ENCODE results near the gene CLIC6.

Gene CLIC6

DNA sequence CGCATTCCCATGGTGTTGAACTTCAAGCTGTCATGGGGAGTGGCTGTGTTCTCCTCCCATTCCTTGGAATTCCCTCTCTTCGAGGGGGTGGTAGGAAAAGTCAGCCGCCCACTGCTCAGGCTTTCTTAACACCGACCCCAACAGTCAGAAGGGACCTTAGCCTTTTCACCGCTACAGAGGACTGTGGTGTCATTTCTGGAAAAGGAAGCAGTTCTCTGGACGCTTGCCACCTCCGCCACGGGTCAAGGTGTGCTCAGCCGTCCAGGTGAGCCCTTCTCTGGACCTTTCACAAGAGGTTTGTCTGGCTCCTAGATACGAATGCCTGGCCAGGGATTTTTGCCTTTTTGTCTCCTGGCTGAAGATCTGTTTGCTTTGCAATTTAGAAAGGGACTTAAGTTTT, 31.8 kb downstream of the CLIC6 start:
- no peak overlapping the region for H3K27ac ChIP-seq (replicated peaks; ENCODE audit: low read length)

DNA sequence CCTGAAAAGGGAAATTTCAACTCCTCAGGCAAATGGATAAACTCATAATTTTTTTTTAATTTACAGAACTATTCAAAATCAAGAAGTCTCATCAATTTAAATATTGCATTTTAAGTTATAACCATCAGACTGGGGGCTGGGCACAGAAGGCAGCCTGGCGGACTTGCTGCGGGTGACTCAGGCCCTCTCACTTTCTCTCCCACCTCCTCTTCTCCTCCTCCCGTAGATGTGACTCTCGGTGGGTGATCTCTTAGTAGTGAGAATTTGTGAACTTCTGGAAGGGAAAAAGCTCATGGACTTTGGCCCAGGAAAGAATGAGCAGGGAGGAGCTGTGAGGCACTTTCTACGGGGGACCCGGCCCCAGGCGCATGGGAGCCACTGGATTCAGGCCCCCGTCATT, 32.9 kb downstream of the CLIC6 start:
- Histone ChIP-seq H3K4ac (ENCODE audit: low read length) (no peak overlapping the region), H3K9ac (ENCODE audit: low read depth, low read length, poor library complexity) (no peak overlapping the region), H3K4me1 (ENCODE audit: control insufficient read depth in 2 of 2, insufficient read depth in 1 of 2, low read depth in 1 of 2, low read length in 2 of 2) (peaks cover 0 to 2% of the 10 kb centered on the region in 2 donors), H2BK5ac (ENCODE audit: low read length) (no peak overlapping the region), H2AK5ac (ENCODE audit: low read depth, low read length) (no peak overlapping the region), H3K23ac (ENCODE audit: low read depth, low read length, poor library complexity) (no peak overlapping the region), H3K27me3 (ENCODE audit: control insufficient read depth in 3 of 3, insufficient read depth in 3 of 3, low read depth in 1 of 3, low read length in 3 of 3) (no peaks in the 10 kb centered on the region), H3K79me1 (ENCODE audit: low read depth, low read length) (no peaks in the 10 kb centered on the region), H4K8ac (ENCODE audit: low read depth, low read length) (no peak overlapping the region), H4K91ac (ENCODE audit: low read depth, low read length, poor library complexity) (no peak overlapping the region), H2BK15ac (ENCODE audit: low read length) (no peak overlapping the region), H2AFZ (ENCODE audit: low read length) (no peak overlapping the region), H3K36me3 (replicated peaks in 1 of 2; ENCODE audit: control insufficient read depth in 2 of 2, insufficient read depth in 2 of 2, low read length in 2 of 2) (no peaks in the 10 kb centered on the region), H3K4me2 (ENCODE audit: insufficient read depth, low read length, poor library complexity, severe bottlenecking) (no peak overlapping the region), H3K14ac (ENCODE audit: low read length) (no peak overlapping the region), H3K18ac (ENCODE audit: low read length) (no peak overlapping the region), H2BK120ac (ENCODE audit: low read depth, low read length) (no peak overlapping the region), H3K27ac (replicated peaks; ENCODE audit: low read length) (no peak overlapping the region), H2BK12ac (ENCODE audit: low read length) (no peak overlapping the region), H3K9me3 (replicated peaks in 1 of 2; ENCODE audit: control insufficient read depth in 2 of 2, insufficient read depth in 1 of 2, low read depth in 1 of 2, low read length in 2 of 2) (peaks cover 0 to 1% of the 10 kb centered on the region in 2 donors), H3K4me3 (ENCODE audit: low read length in 2 of 2) (no peak overlapping the region)
- no CpG with 5 or more reads among the region's 8 CpGs for WGBS, 2 donors (ENCODE audit: extremely low coverage in 2 of 2, insufficient read length in 2 of 2, insufficient replicate concordance in 1 of 2)
- DNase-seq (ENCODE audit: low spot score) = no peak

More for the DNA sequence above, 31.8 kb downstream of the CLIC6 start:
- Histone ChIP-seq H3K4me1 (ENCODE audit: control insufficient read depth in 2 of 2, insufficient read depth in 1 of 2, low read depth in 1 of 2, low read length in 2 of 2) (peaks cover 0 to 2% of the 10 kb centered on the region in 2 donors), H2BK15ac (ENCODE audit: low read length) (no peak overlapping the region), H2BK12ac (ENCODE audit: low read length) (no peak overlapping the region), H3K4me3 (ENCODE audit: low read length in 2 of 2) (no peak overlapping the region), H3K9ac (ENCODE audit: low read depth, low read length, poor library complexity) (no peak overlapping the region), H2BK5ac (ENCODE audit: low read length) (no peak overlapping the region), H3K36me3 (replicated peaks in 1 of 2; ENCODE audit: control insufficient read depth in 2 of 2, insufficient read depth in 2 of 2, low read length in 2 of 2) (no peaks in the 10 kb centered on the region), H3K4me2 (ENCODE audit: insufficient read depth, low read length, poor library complexity, severe bottlenecking) (no peak overlapping the region), H4K91ac (ENCODE audit: low read depth, low read length, poor library complexity) (no peak overlapping the region), H3K4ac (ENCODE audit: low read length) (no peak overlapping the region), H3K18ac (ENCODE audit: low read length) (no peak overlapping the region), H3K23ac (ENCODE audit: low read depth, low read length, poor library complexity) (no peak overlapping the region), H2BK120ac (ENCODE audit: low read depth, low read length) (no peak overlapping the region), H4K8ac (ENCODE audit: low read depth, low read length) (no peak overlapping the region), H3K79me1 (ENCODE audit: low read depth, low read length) (no peaks in the 10 kb centered on the region), H3K9me3 (replicated peaks in 1 of 2; ENCODE audit: control insufficient read depth in 2 of 2, insufficient read depth in 1 of 2, low read depth in 1 of 2, low read length in 2 of 2) (no peaks in the 10 kb centered on the region), H2AK5ac (ENCODE audit: low read depth, low read length) (no peak overlapping the region), H3K14ac (ENCODE audit: low read length) (no peak overlapping the region), H2AFZ (ENCODE audit: low read length) (no peak overlapping the region), H3K27me3 (ENCODE audit: control insufficient read depth in 3 of 3, insufficient read depth in 3 of 3, low read depth in 1 of 3, low read length in 3 of 3) (no peaks in the 10 kb centered on the region)
- WGBS, 2 donors (ENCODE audit: extremely low coverage in 2 of 2, insufficient read length in 2 of 2, insufficient replicate concordance in 1 of 2) = no CpG with 5 or more reads among the region's 10 CpGs
- no peak for DNase-seq (ENCODE audit: low spot score)

- H3K9ac ChIP-seq (ENCODE audit: low read depth, low read length, poor library complexity) = no peak overlapping the region
- H4K8ac ChIP-seq (ENCODE audit: low read depth, low read length) = no peak overlapping the region
- no peak overlapping the region for H3K23ac ChIP-seq (ENCODE audit: low read depth, low read length, poor library complexity)
- no peak overlapping the region for H2AFZ ChIP-seq (ENCODE audit: low read length)
- no CpG with 5 or more reads among the region's 22 CpGs for WGBS, 2 donors (ENCODE audit: extremely low coverage in 2 of 2, insufficient read length in 2 of 2, insufficient replicate concordance in 1 of 2)
- DNase-seq (ENCODE audit: low spot score) = no peak
- H3K27me3 ChIP-seq (ENCODE audit: control insufficient read depth in 3 of 3, insufficient read depth in 3 of 3, low read depth in 1 of 3, low read length in 3 of 3) = no peaks in the 10 kb centered on the region
- H2AK5ac ChIP-seq (ENCODE audit: low read depth, low read length) = no peak overlapping the region
- H4K91ac ChIP-seq (ENCODE audit: low read depth, low read length, poor library complexity) = no peak overlapping the region
- no peak overlapping the region for H3K14ac ChIP-seq (ENCODE audit: low read length)
- no peak overlapping the region for H3K4me2 ChIP-seq (ENCODE audit: insufficient read depth, low read length, poor library complexity, severe bottlenecking)
- no peak overlapping the region for H2BK5ac ChIP-seq (ENCODE audit: low read length)
- H3K4me3 ChIP-seq (ENCODE audit: low read length in 2 of 2) = no peak overlapping the region
- H2BK120ac ChIP-seq (ENCODE audit: low read depth, low read length) = no peak overlapping the region
- no peaks in the 10 kb centered on the region for H3K79me1 ChIP-seq (ENCODE audit: low read depth, low read length)
- peaks cover 0 to 1% of the 10 kb centered on the region in 2 donors for H3K4me1 ChIP-seq (ENCODE audit: control insufficient read depth in 2 of 2, insufficient read depth in 1 of 2, low read depth in 1 of 2, low read length in 2 of 2)
- no peaks in the 10 kb centered on the region for H3K36me3 ChIP-seq (replicated peaks in 1 of 2; ENCODE audit: control insufficient read depth in 2 of 2, insufficient read depth in 2 of 2, low read length in 2 of 2)
- no peak overlapping the region for H3K4ac ChIP-seq (ENCODE audit: low read length)
- peaks cover 0 to 1% of the 10 kb centered on the region in 2 donors for H3K9me3 ChIP-seq (replicated peaks in 1 of 2; ENCODE audit: control insufficient read depth in 2 of 2, insufficient read depth in 1 of 2, low read depth in 1 of 2, low read length in 2 of 2)
- H2BK12ac ChIP-seq (ENCODE audit: low read length) = no peak overlapping the region
- H3K18ac ChIP-seq (ENCODE audit: low read length) = no peak overlapping the region
- H2BK15ac ChIP-seq (ENCODE audit: low read length) = no peak overlapping the region
- no peak overlapping the region for H3K27ac ChIP-seq (replicated peaks; ENCODE audit: low read length)
Observed at GRCh38 chr21:34702341-34703170, 33.8 kb downstream of the CLIC6 start.

DNA sequence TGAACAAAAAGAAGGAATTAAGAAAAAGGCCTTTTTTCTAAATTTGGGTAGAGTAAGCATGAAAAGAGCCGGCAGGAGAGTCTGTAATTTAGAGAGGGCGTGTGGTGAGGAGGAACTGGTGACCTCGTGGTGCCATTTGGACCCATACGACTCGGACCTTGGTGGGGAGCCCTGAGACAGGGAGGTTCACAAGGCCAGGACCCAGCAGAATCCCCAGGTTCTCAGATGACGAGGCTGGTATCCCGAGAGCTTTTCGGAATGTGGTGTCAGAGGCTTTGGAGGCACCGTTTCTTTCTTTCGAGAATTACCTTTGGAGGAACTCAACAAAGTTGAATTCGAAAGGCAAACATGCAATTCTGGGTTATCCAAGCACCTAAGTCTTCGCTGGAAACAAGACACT, 34.8 kb downstream of the CLIC6 start:
- H2AFZ ChIP-seq (ENCODE audit: low read length) = no peak overlapping the region
- H3K79me1 ChIP-seq (ENCODE audit: low read depth, low read length) = no peaks in the 10 kb centered on the region
- H2BK15ac ChIP-seq (ENCODE audit: low read length) = no peak overlapping the region
- H3K14ac ChIP-seq (ENCODE audit: low read length) = no peak overlapping the region
- no peak overlapping the region for H3K4me2 ChIP-seq (ENCODE audit: insufficient read depth, low read length, poor library complexity, severe bottlenecking)
- no CpG with 5 or more reads among the region's 12 CpGs for WGBS, 2 donors (ENCODE audit: extremely low coverage in 2 of 2, insufficient read length in 2 of 2, insufficient replicate concordance in 1 of 2)
- no peaks in the 10 kb centered on the region for H3K4me1 ChIP-seq (ENCODE audit: control insufficient read depth in 2 of 2, insufficient read depth in 1 of 2, low read depth in 1 of 2, low read length in 2 of 2)
- H3K4ac ChIP-seq (ENCODE audit: low read length) = no peak overlapping the region
- no peak overlapping the region for H2AK5ac ChIP-seq (ENCODE audit: low read depth, low read length)
- H3K27ac ChIP-seq (replicated peaks; ENCODE audit: low read length) = no peak overlapping the region
- H2BK5ac ChIP-seq (ENCODE audit: low read length) = no peak overlapping the region
- H2BK120ac ChIP-seq (ENCODE audit: low read depth, low read length) = no peak overlapping the region
- H4K8ac ChIP-seq (ENCODE audit: low read depth, low read length) = no peak overlapping the region
- H3K23ac ChIP-seq (ENCODE audit: low read depth, low read length, poor library complexity) = no peak overlapping the region
- H3K36me3 ChIP-seq (replicated peaks in 1 of 2; ENCODE audit: control insufficient read depth in 2 of 2, insufficient read depth in 2 of 2, low read length in 2 of 2) = no peaks in the 10 kb centered on the region
- H3K9me3 ChIP-seq (replicated peaks in 1 of 2; ENCODE audit: control insufficient read depth in 2 of 2, insufficient read depth in 1 of 2, low read depth in 1 of 2, low read length in 2 of 2) = peaks cover 0 to 1% of the 10 kb centered on the region in 2 donors
- H3K9ac ChIP-seq (ENCODE audit: low read depth, low read length, poor library complexity) = no peak overlapping the region
- H3K18ac ChIP-seq (ENCODE audit: low read length) = no peak overlapping the region
- no peaks in the 10 kb centered on the region for H3K27me3 ChIP-seq (ENCODE audit: control insufficient read depth in 3 of 3, insufficient read depth in 3 of 3, low read depth in 1 of 3, low read length in 3 of 3)
- H2BK12ac ChIP-seq (ENCODE audit: low read length) = no peak overlapping the region
- H3K4me3 ChIP-seq (ENCODE audit: low read length in 2 of 2) = no peak overlapping the region
- H4K91ac ChIP-seq (ENCODE audit: low read depth, low read length, poor library complexity) = no peak overlapping the region
- DNase-seq (ENCODE audit: low spot score) = no peak

All from neuronal stem cell (in vitro differentiated cells).